GM19455 (cell line): ENCODE results near the gene KLRG1.

Experiments
- ATAC-seq: cut with Tn5 transposase; IDR thresholded peaks from one replicate; pipeline ENCODE4 v1.9.1; 2021; ENCODE audit not compliant: unreplicated experiment

Gene KLRG1

GRCh38 chr12:8989413-8989812 lies at the start of gene KLRG1:
Gene KLRG1 (plus strand): TSS chr12:8989546. CDS start chr12:8989636, 90 bp downstream.
- no peak for ATAC-seq

- ATAC-seq: no peak
Measured at GRCh38 chr12:8941691-8942478, 47.5 kb upstream of the KLRG1 start.

- ATAC-seq: no peak
Measured at GRCh38 chr12:8943565-8944186, 45.7 kb upstream of the KLRG1 start.

- ATAC-seq: no peak
Measured at GRCh38 chr12:8946733-8947132, 42.6 kb upstream of the KLRG1 start.

GRCh38 chr12:8947737-8948136 lies 41.6 kb upstream of the KLRG1 start:
- no peak for ATAC-seq

- no peak for ATAC-seq
Measured at GRCh38 chr12:8948701-8949341, 40.5 kb upstream of the KLRG1 start.

- ATAC-seq: peak; percentile 86
Measured at GRCh38 chr12:8949342-8950220, 39.8 kb upstream of the KLRG1 start, which contains the start of gene M6PR. Gene M6PR (minus strand): TSS chr12:8949645. CDS start chr12:8946404, 3,241 bp downstream.

- ATAC-seq: peak; percentile 17
Measured at GRCh38 chr12:8950221-8950527, 39.2 kb upstream of the KLRG1 start.

GRCh38 chr12:8950702-8951478 lies 38.5 kb upstream of the KLRG1 start:
- no peak for ATAC-seq

GRCh38 chr12:8951744-8952143 lies 37.6 kb upstream of the KLRG1 start:
- ATAC-seq: no peak

- ATAC-seq: no peak
Measured at GRCh38 chr12:8953773-8954402, 35.5 kb upstream of the KLRG1 start.

- ATAC-seq: no peak
Measured at GRCh38 chr12:8956073-8956472, 33.3 kb upstream of the KLRG1 start.

GRCh38 chr12:8956772-8957171 lies 32.6 kb upstream of the KLRG1 start:
- no peak for ATAC-seq

GRCh38 chr12:8957561-8957960 lies 31.8 kb upstream of the KLRG1 start:
- ATAC-seq: no peak

GRCh38 chr12:8958066-8958465 lies 31.3 kb upstream of the KLRG1 start:
- no peak for ATAC-seq

GRCh38 chr12:8960176-8960575 lies 29.2 kb upstream of the KLRG1 start:
- no peak for ATAC-seq

- ATAC-seq: no peak
Measured at GRCh38 chr12:8968761-8969160, 20.6 kb upstream of the KLRG1 start.

- ATAC-seq: no peak
Measured at GRCh38 chr12:8969861-8970411, 19.4 kb upstream of the KLRG1 start.

GRCh38 chr12:8970432-8970831 lies 18.9 kb upstream of the KLRG1 start:
- no peak for ATAC-seq

- no peak for ATAC-seq
Measured at GRCh38 chr12:8980137-8980536, 9.2 kb upstream of the KLRG1 start.
